Measurements from ENCODE around the gene KPNB1.
A peak's percentile ranks its signal among the peaks of the same experiment; 100 is the strongest.

Gene KPNB1

DNA sequence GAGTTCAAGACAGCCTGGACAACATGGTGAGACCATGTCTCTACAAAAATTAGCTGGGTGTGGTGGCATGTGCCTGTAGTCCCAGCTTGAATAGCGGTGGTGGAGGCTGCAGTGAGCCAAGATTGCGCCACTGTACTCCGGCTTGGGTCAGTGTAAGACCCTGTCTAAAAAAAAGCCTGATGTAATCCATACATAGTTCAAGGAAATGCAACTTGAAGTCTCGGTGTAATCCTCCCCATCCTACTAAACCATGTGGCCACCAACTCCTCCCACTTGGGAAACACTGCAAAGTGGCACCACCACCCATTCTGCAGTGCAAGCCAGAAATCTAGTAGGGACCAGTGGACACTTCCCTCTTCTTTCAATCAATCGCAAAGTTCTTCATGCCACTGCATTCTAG lies 5.4 kb upstream of the KPNB1 start:
- no peak for TF ChIP-seq JUND (IDR thresholded peaks at IDR 0.05; ENCODE audit: low read depth)
- DNase-seq (ENCODE audit: low read depth in 1 of 2, low spot score in 1 of 2): no peak
- in situ Hi-C loops (cut with HindIII; ENCODE audit: low pct_unique_long_range_greater_than_20kb, low sequenced_read_pairs): no loop called here

DNA sequence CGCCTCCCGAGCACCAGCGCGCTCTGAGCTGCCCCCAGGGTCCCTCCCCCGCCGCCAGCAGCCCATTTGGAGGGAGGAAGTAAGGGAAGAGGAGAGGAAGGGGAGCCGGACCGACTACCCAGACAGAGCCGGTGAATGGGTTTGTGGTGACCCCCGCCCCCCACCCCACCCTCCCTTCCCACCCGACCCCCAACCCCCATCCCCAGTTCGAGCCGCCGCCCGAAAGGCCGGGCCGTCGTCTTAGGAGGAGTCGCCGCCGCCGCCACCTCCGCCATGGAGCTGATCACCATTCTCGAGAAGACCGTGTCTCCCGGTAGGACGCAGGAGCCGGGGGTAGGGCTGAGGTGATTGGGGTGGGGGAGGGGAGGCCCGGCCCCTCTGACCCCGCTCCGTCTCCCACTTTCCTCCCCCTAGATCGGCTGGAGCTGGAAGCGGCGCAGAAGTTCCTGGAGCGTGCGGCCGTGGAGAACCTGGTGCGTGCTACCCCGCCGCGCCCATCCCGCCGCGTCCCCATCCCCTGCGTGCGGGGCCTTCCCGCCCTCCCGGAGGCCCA lies 329 bp downstream of the KPNB1 start:
- DNase-seq (ENCODE audit: low read depth in 1 of 2, low spot score in 1 of 2): no peak
- no peak for TF ChIP-seq JUND (IDR thresholded peaks at IDR 0.05; ENCODE audit: low read depth)
- in situ Hi-C loops (cut with HindIII; ENCODE audit: low pct_unique_long_range_greater_than_20kb, low sequenced_read_pairs): no loop called here

DNA sequence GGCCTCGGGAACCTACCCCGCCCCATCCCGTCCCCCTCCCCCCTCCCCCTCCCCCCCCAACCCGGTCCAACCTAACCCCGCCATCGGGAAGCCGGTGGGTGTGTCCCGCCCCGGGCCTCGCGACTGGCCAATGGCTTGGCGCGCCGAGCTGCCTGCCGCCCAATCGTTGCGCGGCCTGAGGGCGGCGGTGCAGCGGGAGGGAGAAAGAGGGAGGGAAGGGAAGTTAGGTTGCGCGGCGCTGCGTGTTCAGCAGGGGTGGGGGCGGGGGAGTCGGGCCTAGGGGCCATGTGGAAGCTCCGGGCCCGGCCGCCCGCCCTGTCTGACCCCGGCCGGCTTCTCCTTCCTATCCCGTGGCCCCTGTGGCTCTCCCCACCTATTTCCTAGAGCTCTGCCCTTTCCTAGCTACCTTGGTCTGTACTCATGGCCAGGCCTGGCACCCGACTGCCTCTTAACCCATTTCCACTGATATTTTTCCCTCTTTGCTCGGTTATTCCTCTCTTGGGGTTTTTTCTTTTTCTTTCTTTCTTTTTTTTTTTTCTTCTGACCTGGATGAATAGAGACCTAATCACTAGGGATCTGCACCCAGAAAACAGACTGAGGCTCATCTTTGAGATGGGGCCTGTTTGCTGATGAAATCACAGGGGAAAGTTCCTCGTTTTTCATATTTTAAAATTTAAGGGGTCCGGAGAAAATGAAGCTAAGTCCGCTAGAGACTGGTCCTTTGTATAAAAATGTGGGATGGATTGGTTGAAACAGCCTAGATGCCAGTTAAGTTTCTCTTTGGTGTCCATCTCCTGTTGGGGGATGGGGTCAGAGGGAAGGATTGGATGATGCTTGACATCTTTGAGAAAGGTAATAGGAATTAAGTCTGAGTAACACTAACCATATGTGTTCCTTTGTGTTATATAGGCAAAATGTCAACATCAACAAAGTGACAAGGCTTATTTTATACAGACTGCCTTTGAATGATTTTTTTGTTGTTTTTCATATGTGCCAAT lies 1.1 kb downstream of the KPNB1 start:
- peak; percentile 93 to 99 for DNase-seq (ENCODE audit: low read depth in 1 of 2, low spot score in 1 of 2)
- no peak for TF ChIP-seq JUND (IDR thresholded peaks at IDR 0.05; ENCODE audit: low read depth)
- in situ Hi-C loops (cut with HindIII; ENCODE audit: low pct_unique_long_range_greater_than_20kb, low sequenced_read_pairs): no loop called here

DNA sequence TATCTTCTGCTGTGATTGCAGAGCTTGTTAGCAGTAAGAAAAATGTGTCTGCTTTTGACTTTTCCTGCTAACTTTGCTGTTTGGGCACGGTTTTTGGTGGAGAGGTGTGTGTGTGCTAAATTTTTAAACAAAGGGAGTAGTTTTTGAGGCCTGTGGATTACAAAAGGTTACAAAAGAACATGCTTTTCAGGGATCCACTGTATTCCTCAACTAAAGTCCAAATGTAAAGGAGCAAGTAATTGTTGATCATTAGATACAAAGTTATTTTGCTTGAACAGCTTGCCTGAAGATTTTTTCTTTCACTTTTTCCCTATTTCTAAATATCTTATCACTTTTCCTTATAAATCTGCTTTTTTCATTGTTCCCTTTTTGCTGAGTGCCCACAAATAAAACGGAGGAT lies 2.0 kb downstream of the KPNB1 start:
- no peak for DNase-seq (ENCODE audit: low read depth in 1 of 2, low spot score in 1 of 2)
- TF ChIP-seq JUND (IDR thresholded peaks at IDR 0.05; ENCODE audit: low read depth): no peak
- in situ Hi-C loops (cut with HindIII; ENCODE audit: low pct_unique_long_range_greater_than_20kb, low sequenced_read_pairs): no loop called here

DNA sequence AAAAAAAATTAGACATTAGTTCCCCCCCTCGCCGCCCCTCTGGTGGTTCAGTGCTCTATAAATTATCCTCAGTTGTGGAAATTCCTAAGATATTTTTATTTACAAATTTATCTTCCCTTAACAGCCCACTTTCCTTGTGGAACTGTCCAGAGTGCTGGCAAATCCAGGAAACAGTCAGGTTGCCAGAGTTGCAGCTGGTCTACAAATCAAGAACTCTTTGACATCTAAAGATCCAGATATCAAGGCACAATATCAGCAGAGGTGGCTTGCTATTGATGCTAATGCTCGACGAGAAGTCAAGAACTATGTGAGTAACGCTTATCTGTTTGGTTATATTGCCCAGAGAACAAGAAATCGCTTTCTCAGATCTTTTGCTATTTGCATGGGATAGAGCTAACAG lies 2.9 kb downstream of the KPNB1 start:
- no peak for TF ChIP-seq JUND (IDR thresholded peaks at IDR 0.05; ENCODE audit: low read depth)
- in situ Hi-C loops (cut with HindIII; ENCODE audit: low pct_unique_long_range_greater_than_20kb, low sequenced_read_pairs): no loop called here
- DNase-seq (ENCODE audit: low read depth in 1 of 2, low spot score in 1 of 2): peak in 1 of 2 experiments; percentile 21

DNA sequence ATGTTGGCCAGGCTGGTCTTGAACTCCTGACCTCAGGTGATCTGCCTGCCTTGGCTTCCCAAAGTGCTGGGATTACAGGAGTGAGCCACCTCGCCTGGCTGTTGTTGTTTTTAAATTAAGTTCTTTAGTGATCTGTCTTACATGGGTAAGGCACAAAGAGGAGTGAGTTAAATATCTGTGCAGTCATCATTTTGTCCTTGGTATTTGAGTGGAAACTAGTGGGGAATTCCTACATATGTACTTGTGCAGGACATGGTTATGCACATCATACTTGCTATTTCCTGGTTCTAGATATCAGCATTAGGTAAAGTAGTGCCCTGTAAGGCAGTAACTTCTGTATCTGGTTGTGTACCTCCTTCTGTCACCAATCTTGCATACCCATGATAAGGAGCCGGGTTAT lies 3.7 kb downstream of the KPNB1 start:
- in situ Hi-C loops (cut with HindIII; ENCODE audit: low pct_unique_long_range_greater_than_20kb, low sequenced_read_pairs): no loop called here
- TF ChIP-seq JUND (IDR thresholded peaks at IDR 0.05; ENCODE audit: low read depth): no peak
- no peak for DNase-seq (ENCODE audit: low read depth in 1 of 2, low spot score in 1 of 2)

DNA sequence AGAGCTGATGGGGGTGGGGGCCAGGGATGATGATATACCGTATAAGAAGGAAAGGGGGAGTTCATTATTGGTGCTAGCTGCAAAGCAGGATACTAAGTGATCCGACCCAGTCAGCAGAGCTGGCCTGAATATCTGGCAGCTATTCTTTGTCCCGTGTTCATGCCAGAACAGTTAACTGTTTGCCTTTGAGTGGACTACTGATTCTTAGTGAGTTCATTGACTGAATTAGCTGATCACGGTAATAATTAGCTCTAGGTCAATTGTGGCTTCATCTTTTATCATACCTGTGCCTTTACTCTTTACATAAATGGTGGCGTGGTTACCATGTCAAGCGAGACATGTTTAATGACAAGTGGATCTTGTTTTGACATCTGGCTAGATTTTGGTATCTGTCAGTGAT lies 5.3 kb downstream of the KPNB1 start:
- TF ChIP-seq JUND (IDR thresholded peaks at IDR 0.05; ENCODE audit: low read depth): no peak
- in situ Hi-C loops (cut with HindIII; ENCODE audit: low pct_unique_long_range_greater_than_20kb, low sequenced_read_pairs): no loop called here
- DNase-seq (ENCODE audit: low read depth in 1 of 2, low spot score in 1 of 2): no peak

DNA sequence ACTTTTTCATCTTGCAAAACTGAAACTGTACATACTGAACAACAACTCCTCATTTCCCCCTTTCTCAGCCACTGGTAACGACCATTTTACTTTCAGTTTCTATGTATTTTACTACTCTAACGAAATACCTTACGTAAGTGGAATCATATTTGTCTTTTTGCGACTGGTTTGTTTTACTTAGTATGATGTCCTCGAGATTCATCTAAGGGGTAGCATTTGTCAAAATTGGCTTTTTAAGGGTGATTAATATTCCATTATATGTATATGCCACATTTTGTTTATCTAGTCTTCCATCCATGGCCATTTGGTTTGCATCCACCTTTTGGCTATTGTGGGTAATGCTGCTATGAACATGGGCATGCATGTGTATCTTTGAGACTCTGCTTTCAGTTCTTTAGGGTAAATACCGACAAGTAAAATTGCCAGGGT lies 10.4 kb downstream of the KPNB1 start:
- in situ Hi-C loops (cut with HindIII; ENCODE audit: low pct_unique_long_range_greater_than_20kb, low sequenced_read_pairs): no loop called here
- DNase-seq (ENCODE audit: low read depth in 1 of 2, low spot score in 1 of 2): no peak
- no peak for TF ChIP-seq JUND (IDR thresholded peaks at IDR 0.05; ENCODE audit: low read depth)

DNA sequence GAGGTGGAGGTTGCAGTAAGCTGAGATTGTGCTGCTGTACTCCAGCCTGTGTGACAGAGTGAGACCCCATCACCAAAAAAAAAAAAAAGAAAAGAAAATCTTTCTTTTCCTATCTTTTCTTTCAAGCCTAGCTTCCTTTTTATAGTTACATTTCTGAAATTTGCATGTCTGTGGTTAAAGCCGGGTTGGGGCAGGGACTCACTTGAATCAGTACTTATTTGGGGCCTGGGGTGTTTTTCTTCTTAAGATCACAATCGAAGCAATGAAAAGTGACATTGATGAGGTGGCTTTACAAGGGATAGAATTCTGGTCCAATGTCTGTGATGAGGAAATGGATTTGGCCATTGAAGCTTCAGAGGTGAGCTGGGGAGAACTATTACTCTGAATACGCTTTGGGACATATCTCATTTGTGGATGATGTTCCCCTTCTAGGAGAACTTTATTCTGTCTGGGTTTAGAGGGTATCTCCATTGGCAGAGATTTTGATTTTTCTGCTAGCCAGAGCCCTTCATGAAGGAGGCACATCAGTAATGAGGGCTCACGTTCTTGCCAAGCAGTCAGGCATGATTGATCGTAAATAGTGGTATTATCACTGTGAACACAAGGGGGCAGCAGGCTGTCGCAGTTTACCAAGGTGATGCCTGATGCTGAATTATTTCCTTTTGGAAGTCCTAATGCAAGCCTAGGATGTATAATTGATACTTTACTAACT lies 14.3 kb downstream of the KPNB1 start:
- TF ChIP-seq JUND (IDR thresholded peaks at IDR 0.05; ENCODE audit: low read depth): no peak
- peak; percentile 51 to 77 for DNase-seq (ENCODE audit: low read depth in 1 of 2, low spot score in 1 of 2)
- in situ Hi-C loops (cut with HindIII; ENCODE audit: low pct_unique_long_range_greater_than_20kb, low sequenced_read_pairs): no loop called here

DNA sequence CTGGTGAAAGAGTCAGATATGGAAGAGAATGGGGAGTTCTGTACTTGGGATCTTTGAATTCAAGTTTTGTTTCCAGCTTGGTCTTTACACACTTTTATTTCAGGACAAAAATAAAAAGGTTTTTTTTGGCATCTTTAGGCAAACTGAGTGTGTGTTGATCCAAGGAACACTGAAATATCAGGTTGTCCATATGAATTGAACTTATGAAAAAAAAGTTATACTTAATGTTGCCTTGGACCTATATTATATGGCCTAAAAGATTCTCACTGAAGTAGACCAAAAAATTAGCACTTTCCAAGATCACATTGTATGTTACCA lies 14.9 kb downstream of the KPNB1 start:
- TF ChIP-seq JUND (IDR thresholded peaks at IDR 0.05; ENCODE audit: low read depth): no peak
- no peak for DNase-seq (ENCODE audit: low read depth in 1 of 2, low spot score in 1 of 2)
- in situ Hi-C loops (cut with HindIII; ENCODE audit: low pct_unique_long_range_greater_than_20kb, low sequenced_read_pairs): no loop called here

DNA sequence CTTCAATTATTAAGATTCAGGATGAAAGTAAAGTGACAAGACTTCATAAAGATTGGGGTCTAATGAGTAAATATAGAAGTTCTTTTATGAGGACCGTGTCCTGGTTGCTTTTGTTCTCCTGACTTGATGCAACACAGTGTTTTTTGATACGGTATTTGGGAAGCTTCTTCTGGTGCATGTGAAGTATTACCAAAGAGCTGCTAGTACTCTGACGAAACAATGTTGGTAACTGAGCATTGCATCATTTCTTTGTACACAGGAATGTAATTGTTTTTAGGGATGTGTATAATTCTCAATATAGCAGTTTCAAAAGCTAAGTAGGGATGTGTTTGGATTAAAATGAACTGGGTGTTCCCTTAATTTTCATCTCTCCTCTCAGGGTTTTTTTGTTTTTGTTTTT lies 15.9 kb downstream of the KPNB1 start:
- no peak for TF ChIP-seq JUND (IDR thresholded peaks at IDR 0.05; ENCODE audit: low read depth)
- DNase-seq (ENCODE audit: low read depth in 1 of 2, low spot score in 1 of 2): no peak
- in situ Hi-C loops (cut with HindIII; ENCODE audit: low pct_unique_long_range_greater_than_20kb, low sequenced_read_pairs): no loop called here

DNA sequence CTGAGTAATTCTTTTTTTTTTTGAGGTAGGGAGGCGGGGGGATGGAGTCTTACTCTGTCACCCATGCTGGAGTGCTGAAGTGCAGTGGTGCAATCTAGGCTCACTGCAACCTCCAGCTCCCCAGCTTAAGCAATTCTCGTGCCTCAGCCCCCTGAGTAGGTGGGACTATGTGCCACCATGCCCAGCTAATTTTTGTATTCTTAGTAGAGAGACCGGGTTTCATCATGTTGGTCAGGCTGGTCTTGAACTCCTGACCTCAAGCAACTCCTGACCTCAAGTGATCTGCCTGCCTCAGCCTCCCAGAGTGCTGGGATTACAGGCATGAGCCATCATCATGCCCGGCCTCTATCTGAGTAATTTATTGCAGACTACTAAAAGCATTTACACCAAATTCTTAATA lies 19.4 kb downstream of the KPNB1 start:
- TF ChIP-seq JUND (IDR thresholded peaks at IDR 0.05; ENCODE audit: low read depth): no peak
- no peak for DNase-seq (ENCODE audit: low read depth in 1 of 2, low spot score in 1 of 2)
- in situ Hi-C loops (cut with HindIII; ENCODE audit: low pct_unique_long_range_greater_than_20kb, low sequenced_read_pairs): no loop called here

DNA sequence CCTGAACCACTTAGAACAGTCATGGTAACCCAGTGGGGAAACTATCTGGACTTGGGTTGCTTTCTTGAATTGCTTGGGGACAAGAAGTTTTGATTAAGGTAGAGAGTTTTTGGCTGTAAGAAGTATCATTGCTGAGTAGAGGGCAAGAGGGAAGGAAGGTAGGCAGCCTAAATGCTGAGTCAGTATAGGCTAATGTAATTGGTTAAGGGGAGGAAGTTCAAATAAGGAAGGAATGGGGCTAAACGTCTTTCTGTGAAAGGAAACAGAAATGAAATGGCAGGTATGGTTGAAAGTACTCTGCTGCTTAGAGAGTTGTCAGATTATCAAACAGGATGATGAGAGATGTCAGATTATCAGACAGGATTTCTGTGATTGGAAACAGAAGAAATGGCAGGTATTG lies 20.3 kb downstream of the KPNB1 start:
- no peak for TF ChIP-seq JUND (IDR thresholded peaks at IDR 0.05; ENCODE audit: low read depth)
- no peak for DNase-seq (ENCODE audit: low read depth in 1 of 2, low spot score in 1 of 2)
- in situ Hi-C loops (cut with HindIII; ENCODE audit: low pct_unique_long_range_greater_than_20kb, low sequenced_read_pairs): no loop called here

All from T47D (cell line).